Measurements from ENCODE around the gene FOXN4. TPM values are rescaled to one million over a fixed set of nuclear protein-coding genes. Genes with fewer than 3 reads are reported as not detected.

Gene FOXN4
- total RNA-seq, 2 donors from 2014 or later = not detected

- DNase-seq = no peak
- Histone ChIP-seq H3K4me1 (no peaks in the 10 kb centered on the region), H3K36me3 (no peaks in the 10 kb centered on the region), H3K9ac (ENCODE audit: low read depth in 2 of 2, low read length in 2 of 2) (no peak overlapping the region), H3K9me3 (no peaks in the 10 kb centered on the region), H3K27me3 (peaks cover 39% of the 10 kb centered on the region), H3K27ac (no peak overlapping the region), H3K4me3 (peak overlapping the region; percentile 30)
- no peak for TF ChIP-seq CTCF (IDR thresholded peaks at IDR 0.05)
- intact Hi-C loops (cut with DNase I) = no loop called here
These were observed 1.4 kb upstream of the FOXN4 start for GRCh38 chr12:109310247-109311125.

- no peaks in the 10 kb centered on the region for H3K9me3 ChIP-seq
- H3K36me3 ChIP-seq = no peaks in the 10 kb centered on the region
- H3K9ac ChIP-seq (ENCODE audit: low read depth in 2 of 2, low read length in 2 of 2) = no peak overlapping the region
- TF ChIP-seq CTCF (IDR thresholded peaks at IDR 0.05) = no peak
- DNase-seq = no peak
- no peak overlapping the region for H3K27ac ChIP-seq
- peaks cover 39% of the 10 kb centered on the region for H3K27me3 ChIP-seq
- peak overlapping the region; percentile 30 for H3K4me3 ChIP-seq
- intact Hi-C loops (cut with DNase I) = no loop called here
- no peaks in the 10 kb centered on the region for H3K4me1 ChIP-seq
These were observed 530 bp upstream of the FOXN4 start for GRCh38 chr12:109309381-109310246.

- no peaks in the 10 kb centered on the region for H3K36me3 ChIP-seq
- DNase-seq = no peak
- H3K4me3 ChIP-seq = no peak overlapping the region
- H3K4me1 ChIP-seq = no peaks in the 10 kb centered on the region
- no peak overlapping the region for H3K27ac ChIP-seq
- H3K9ac ChIP-seq (ENCODE audit: low read depth in 2 of 2, low read length in 2 of 2) = no peak overlapping the region
- TF ChIP-seq CTCF (IDR thresholded peaks at IDR 0.05) = no peak
- peaks cover 39% of the 10 kb centered on the region for H3K27me3 ChIP-seq
- intact Hi-C loops (cut with DNase I) = no loop called here
- no peaks in the 10 kb centered on the region for H3K9me3 ChIP-seq
These were observed 2.0 kb downstream of the FOXN4 start for GRCh38 chr12:109307051-109307450.

- no peaks in the 10 kb centered on the region for H3K4me1 ChIP-seq
- no peaks in the 10 kb centered on the region for H3K9me3 ChIP-seq
- no peaks in the 10 kb centered on the region for H3K36me3 ChIP-seq
- no peak overlapping the region for H3K9ac ChIP-seq (ENCODE audit: low read depth in 2 of 2, low read length in 2 of 2)
- intact Hi-C loops (cut with DNase I) = no loop called here
- no peak overlapping the region for H3K27ac ChIP-seq
- H3K4me3 ChIP-seq = no peak overlapping the region
- no peak for TF ChIP-seq CTCF (IDR thresholded peaks at IDR 0.05)
- DNase-seq = no peak
- H3K27me3 ChIP-seq = peaks cover 39% of the 10 kb centered on the region
These were observed 3.5 kb downstream of the FOXN4 start for GRCh38 chr12:109305547-109305946.

- no peak overlapping the region for H3K9ac ChIP-seq (ENCODE audit: low read depth in 2 of 2, low read length in 2 of 2)
- no peak for TF ChIP-seq CTCF (IDR thresholded peaks at IDR 0.05)
- H3K9me3 ChIP-seq = no peaks in the 10 kb centered on the region
- H3K27me3 ChIP-seq = peaks cover 34% of the 10 kb centered on the region
- no peak overlapping the region for H3K4me3 ChIP-seq
- no peaks in the 10 kb centered on the region for H3K36me3 ChIP-seq
- no peak for DNase-seq
- intact Hi-C loops (cut with DNase I) = no loop called here
- H3K27ac ChIP-seq = no peak overlapping the region
- H3K4me1 ChIP-seq = no peaks in the 10 kb centered on the region
These were observed 4.6 kb downstream of the FOXN4 start for GRCh38 chr12:109304485-109304884.
